NCI-H1436 (cell line): Measurements from ENCODE around the gene PCDHGA6.
A peak's percentile ranks its signal among the peaks of the same experiment; 100 is the strongest.
"Not testable (repeated sequence)": the region's sequence is repeated elsewhere in the genome, so short reads cannot be mapped to it uniquely, and the experiment has no call there.

Experiments used
- DNase-seq: peaks from one replicate; lab custom pipeline; 2025; lab: John Stamatoyannopoulos, UW

PCDHGA6 gene

GRCh38 chr5:141392429-141393198 is 18.9 kb downstream of the PCDHGA6 start, which contains the start of gene PCDHGA8:
TSS of gene PCDHGA8 (plus strand) at chr5:141392633. CDS start at chr5:141392814, 181 bp downstream.
- DNase-seq = no peak

- no peak for DNase-seq
These were observed 19.6 kb downstream of the PCDHGA6 start for GRCh38 chr5:141393267-141393666.

- DNase-seq = not testable (repeated sequence)
These were observed 20.9 kb downstream of the PCDHGA6 start for GRCh38 chr5:141394401-141395187.

GRCh38 chr5:141397756-141398551 is 24.3 kb downstream of the PCDHGA6 start, which contains the start of gene PCDHGB5:
TSS of gene PCDHGB5 (plus strand) at chr5:141397947. CDS start at chr5:141398128, 181 bp downstream.
- DNase-seq = not testable (repeated sequence)

- DNase-seq = no peak
These were observed 24.9 kb downstream of the PCDHGA6 start for GRCh38 chr5:141398608-141399007.

GRCh38 chr5:141399555-141400258 is 26.0 kb downstream of the PCDHGA6 start:
- DNase-seq = no peak

- no peak for DNase-seq
These were observed 29.0 kb downstream of the PCDHGA6 start, which contains the start of gene PCDHGA9 for GRCh38 chr5:141402553-141403243. TSS of gene PCDHGA9 (plus strand) at chr5:141402778. CDS start at chr5:141402953, 175 bp downstream.

GRCh38 chr5:141403387-141403786 is 29.7 kb downstream of the PCDHGA6 start:
- DNase-seq = no peak

- DNase-seq = not testable (repeated sequence)
These were observed 34.3 kb downstream of the PCDHGA6 start, which contains the start of gene PCDHGB6 for GRCh38 chr5:141407790-141408505. TSS of gene PCDHGB6 (plus strand) at chr5:141408021. CDS start at chr5:141408203, 182 bp downstream.

- no peak for DNase-seq
These were observed 36.1 kb downstream of the PCDHGA6 start for GRCh38 chr5:141409598-141410306.

- DNase-seq = no peak
These were observed 37.9 kb downstream of the PCDHGA6 start for GRCh38 chr5:141411575-141411974.

GRCh38 chr5:141412854-141413539 is 39.3 kb downstream of the PCDHGA6 start, which contains the start of gene PCDHGA10:
TSS of gene PCDHGA10 (plus strand) at chr5:141412987. CDS start at chr5:141413176, 189 bp downstream.
- peak; percentile 30 for DNase-seq

- DNase-seq = no peak
These were observed 39.9 kb downstream of the PCDHGA6 start for GRCh38 chr5:141413540-141414069.

- not testable (repeated sequence) for DNase-seq
These were observed 41.0 kb downstream of the PCDHGA6 start for GRCh38 chr5:141414548-141415274.

GRCh38 chr5:141415275-141415618 is 41.6 kb downstream of the PCDHGA6 start:
- not testable (repeated sequence) for DNase-seq

GRCh38 chr5:141417494-141418172 is 43.9 kb downstream of the PCDHGA6 start, which contains the start of gene PCDHGB7:
TSS of gene PCDHGB7 (plus strand) at chr5:141417677. CDS start at chr5:141417860, 183 bp downstream.
- DNase-seq = peak; percentile 70
